H9 (cell line): ENCODE data around the gene ASMT. TPM values are rescaled to one million over a fixed set of nuclear protein-coding genes. Genes with fewer than 3 reads are reported as not detected.

Experiments
- DNase-seq: peaks from one replicate; pipeline ENCODE4 v3.0.0-alpha.2; 2017
- H2AFZ ChIP-seq: one replicate; pipeline ENCODE4 v1.6.1; 2013; ENCODE audit warnings: mild to moderate bottlenecking, low read length, control low read depth, moderate library complexity
- H2AK5ac ChIP-seq: 2 replicates; pipeline ENCODE4 v1.6.1; 2013; ENCODE audit warnings: low read length, control low read depth, mixed read lengths; ENCODE audit not compliant: insufficient read length
- H2BK120ac ChIP-seq: one replicate; pipeline ENCODE4 v1.6.1; 2013; ENCODE audit warnings: low read depth, mild to moderate bottlenecking, low read length, control low read depth, inconsistent platforms; ENCODE audit not compliant: poor library complexity, severe bottlenecking
- H2BK12ac ChIP-seq: 2 replicates; pipeline ENCODE4 v1.6.1; 2013; ENCODE audit warnings: low read length, control low read depth, mixed read lengths, low read depth; ENCODE audit not compliant: insufficient read length
- H2BK15ac ChIP-seq: 2 replicates; pipeline ENCODE4 v1.6.1; 2013; ENCODE audit warnings: low read depth, low read length, control low read depth
- H2BK20ac ChIP-seq: one replicate; pipeline ENCODE4 v1.6.1; 2013; ENCODE audit warnings: low read depth, mild to moderate bottlenecking, low read length, control low read depth, inconsistent platforms; ENCODE audit not compliant: poor library complexity, severe bottlenecking
- H2BK5ac ChIP-seq: 2 replicates; pipeline ENCODE4 v1.6.1; 2013; ENCODE audit warnings: low read length, control low read depth, mixed read lengths; ENCODE audit not compliant: insufficient read length
- H3K14ac ChIP-seq: 2 replicates; pipeline ENCODE4 v1.6.1; 2013; ENCODE audit warnings: low read length, control low read depth; ENCODE audit not compliant: insufficient read depth
- H3K18ac ChIP-seq: 2 replicates; pipeline ENCODE4 v1.6.1; 2013; ENCODE audit warnings: low read depth, mild to moderate bottlenecking, mixed read lengths, low read length, control low read depth; ENCODE audit not compliant: insufficient read length
- H3K23ac ChIP-seq: 2 replicates; pipeline ENCODE4 v1.6.1; 2013; ENCODE audit warnings: low read length, control low read depth, mixed read lengths, low read depth; ENCODE audit not compliant: insufficient read length
- H3K23me2 ChIP-seq: 2 replicates; pipeline ENCODE4 v1.6.1; 2013; ENCODE audit warnings: low read depth, mild to moderate bottlenecking, mixed read lengths, low read length, control low read depth; ENCODE audit not compliant: insufficient read length, poor library complexity, severe bottlenecking
- H3K27ac ChIP-seq: 2 replicates; pipeline ENCODE4 v1.5.1; 2013; ENCODE audit warnings: low read length, control low read depth, mixed read lengths, low read depth; ENCODE audit not compliant: insufficient read length
- H3K27me3 ChIP-seq: 2 replicates; pipeline ENCODE4 v1.6.1; 2013; ENCODE audit warnings: low read length, control low read depth, inconsistent platforms; ENCODE audit not compliant: insufficient read depth
- H3K4ac ChIP-seq: 2 replicates; pipeline ENCODE4 v1.6.1; 2013; ENCODE audit warnings: low read depth, mild to moderate bottlenecking, control low read depth, inconsistent platforms, low read length, moderate library complexity
- H3K4me1 ChIP-seq: 2 replicates; pipeline ENCODE4 v1.6.1; 2013; ENCODE audit warnings: low read length, control low read depth, inconsistent platforms; ENCODE audit not compliant: insufficient read depth
- H3K4me2 ChIP-seq: 2 replicates; pipeline ENCODE4 v1.6.1; 2013; ENCODE audit warnings: low read length, control low read depth, mixed read lengths; ENCODE audit not compliant: insufficient read length, insufficient read depth
- H3K56ac ChIP-seq: 2 replicates; pipeline ENCODE4 v1.6.1; 2013; ENCODE audit warnings: low read depth, mild to moderate bottlenecking, mixed read lengths, low read length, control low read depth; ENCODE audit not compliant: insufficient read length
- H3K79me1 ChIP-seq: 2 replicates; pipeline ENCODE4 v1.6.1; 2013; ENCODE audit warnings: low read depth, mild to moderate bottlenecking, moderate library complexity, low read length, control low read depth, inconsistent platforms; ENCODE audit not compliant: insufficient read depth, poor library complexity, severe bottlenecking
- H3K79me2 ChIP-seq: 2 replicates; pipeline ENCODE4 v1.6.1; 2013; ENCODE audit warnings: low read length, control low read depth, inconsistent platforms; ENCODE audit not compliant: insufficient read depth
- H3K9ac ChIP-seq: 2 replicates; pipeline ENCODE4 v1.6.1; 2013; ENCODE audit warnings: low read length, control low read depth, mixed read lengths; ENCODE audit not compliant: insufficient read length; ENCODE audit errors: extremely low read depth
- H3K9me3 ChIP-seq: one replicate; pipeline ENCODE4 v1.6.1; 2013; ENCODE audit warnings: low read depth, low read length, inconsistent platforms; ENCODE audit not compliant: control insufficient read depth
- H3T11ph ChIP-seq: one replicate; pipeline ENCODE4 v1.6.1; 2013; ENCODE audit warnings: mild to moderate bottlenecking, low read length, control low read depth, inconsistent platforms
- H4K20me1 ChIP-seq: one replicate; pipeline ENCODE4 v1.6.1; 2013; ENCODE audit not compliant: control insufficient read depth, insufficient read length, insufficient read depth
- H4K5ac ChIP-seq: 2 replicates; pipeline ENCODE4 v1.6.1; 2013; ENCODE audit warnings: low read depth, mild to moderate bottlenecking, mixed read lengths, low read length, control low read depth; ENCODE audit not compliant: insufficient read length
- H4K8ac ChIP-seq: replicated peaks from 2 replicates; pipeline ENCODE4 v1.6.1; 2013; ENCODE audit warnings: low read length, control low read depth, mixed read lengths, low read depth; ENCODE audit not compliant: insufficient read length
- H4K91ac ChIP-seq: 2 replicates; pipeline ENCODE4 v1.6.1; 2013; ENCODE audit warnings: low read depth, mild to moderate bottlenecking, moderate library complexity, mixed read lengths, low read length, control low read depth; ENCODE audit not compliant: insufficient read length
- H3K27ac Mint-ChIP-seq, 3 experiments: 2 replicates in 2 of 3; 3 replicates in 1 of 3; pipeline ENCODE4 v1.8.0; 2020 to 2021; ENCODE audit warnings: mixed read lengths in 3 of 3, mild to moderate bottlenecking in 1 of 3, moderate library complexity in 1 of 3
- H3K27me3 Mint-ChIP-seq: 2 replicates; pipeline ENCODE4 v1.8.0; 2021; ENCODE audit warnings: low read depth, mild to moderate bottlenecking, moderate library complexity, mixed read lengths
- H3K36me3 Mint-ChIP-seq, 3 experiments: 2 replicates in 2 of 3; 3 replicates in 1 of 3; pipeline ENCODE4 v1.8.0; 2020 to 2021; ENCODE audit warnings: low read depth in 3 of 3, mixed read lengths in 3 of 3; ENCODE audit not compliant: insufficient read depth in 1 of 3
- H3K4me1 Mint-ChIP-seq, 2 experiments: 2 replicates each; pipeline ENCODE4 v1.8.0; 2020; ENCODE audit warnings: mixed read lengths in 2 of 2
- H3K4me3 Mint-ChIP-seq, 2 experiments: 2 replicates in 1 of 2; 3 replicates in 1 of 2; pipeline ENCODE4 v1.8.0; 2020 to 2021; ENCODE audit warnings: mild to moderate bottlenecking in 2 of 2, mixed read lengths in 2 of 2, moderate library complexity in 1 of 2
- H3K9me3 Mint-ChIP-seq, 2 experiments: 2 replicates in 1 of 2; 3 replicates in 1 of 2; pipeline ENCODE4 v1.8.0; 2020; ENCODE audit warnings: mild to moderate bottlenecking in 2 of 2, mixed read lengths in 2 of 2, moderate library complexity in 1 of 2
- CTCF ChIP-seq: fragments of 200-600 bp; sonication (generic); conservative IDR thresholded peaks from 3 replicates; pipeline ENCODE4 v1.8.0; 2021; ENCODE audit warnings: antibody characterized with exemption, mild to moderate bottlenecking
- WGBS: extraction: QIAGEN DNeasy Blood & Tissue Kit; methylation state at CpG from one replicate; pipeline ENCODE4 v1.1.7; 2013; ENCODE audit warnings: missing lambda C conversion rate, low lambda C conversion rate, mixed read lengths; ENCODE audit not compliant: insufficient read length; ENCODE audit errors: extremely low coverage; 5-methylcytosine and 5-hydroxymethylcytosine counted together
- total RNA-seq: library from RNA; stranded (reverse); gene quantifications from 2 replicates; pipeline ENCODE4 v1.2.1, GENCODE V29; 2021

The ASMT gene
- total RNA-seq, 1 experiment from 2014 or later: 1.4 TPM

DNA sequence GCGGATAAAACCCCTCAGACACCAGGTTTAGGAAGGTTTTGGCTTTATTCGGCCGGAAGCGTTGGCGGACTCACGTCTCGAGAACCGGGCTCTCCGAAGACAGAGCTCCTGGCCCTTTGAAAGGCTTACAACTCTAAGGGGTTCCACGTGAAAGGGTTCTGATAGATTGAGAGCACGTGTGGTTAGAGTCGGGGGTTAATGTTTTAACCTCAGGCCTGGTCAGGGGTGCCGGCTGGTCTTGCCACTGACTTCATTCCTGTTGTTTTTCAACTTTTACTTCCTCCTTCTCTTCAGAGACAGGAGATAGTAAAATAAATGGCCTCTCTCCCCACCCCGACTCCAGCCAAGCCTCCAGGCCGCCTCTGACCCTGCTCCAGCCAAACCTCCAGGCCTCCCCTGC is 4.7 kb upstream of the ASMT start:
- H3K27ac Mint-ChIP-seq: peak overlapping the region; percentile 59 to 82 (median 77); a peak in 4 of 7 replicates
- Histone ChIP-seq H3K4me1 (no peaks in the 10 kb centered on the region), H2AK5ac (no peak overlapping the region), H2BK5ac (no peak overlapping the region), H3K23ac (no peak overlapping the region), H2BK120ac (no peak overlapping the region), H3T11ph (no peak overlapping the region), H3K79me1 (no peaks in the 10 kb centered on the region), H3K27me3 (no peaks in the 10 kb centered on the region), H2AFZ (no peak overlapping the region), H4K91ac (no peak overlapping the region), H3K9ac (no peak overlapping the region), H3K14ac (no peak overlapping the region), H2BK20ac (no peak overlapping the region), H3K27ac (no peak overlapping the region), H4K20me1 (no peaks in the 10 kb centered on the region), H3K23me2 (no peaks in the 10 kb centered on the region), H2BK15ac (no peak overlapping the region), H3K18ac (no peak overlapping the region), H3K4ac (no peak overlapping the region; the same call in 1 of the 2 replicates), H2BK12ac (no peak overlapping the region), H3K56ac (no peak overlapping the region), H4K8ac (no peak overlapping the region), H3K9me3 (no peaks in the 10 kb centered on the region), H3K79me2 (no peaks in the 10 kb centered on the region), H3K4me2 (no peak overlapping the region), H4K5ac (no peak overlapping the region)
- WGBS: no CpG with 5 or more reads among the region's 15 CpGs
- H3K27me3 Mint-ChIP-seq: peaks cover 4% of the 10 kb centered on the region
- 0 out of 7 replicates have a peak, but pooled peaks cover 0 to 3% (median 0%) of the 10 kb centered on the region in 3 experiments for H3K36me3 Mint-ChIP-seq
- H3K9me3 Mint-ChIP-seq: no peaks in the 10 kb centered on the region; a peak in 1 of 5 replicates
- TF ChIP-seq CTCF: no peak
- peaks cover 6% of the 10 kb centered on the region in 2 experiments for H3K4me1 Mint-ChIP-seq
- DNase-seq: no peak
- no peak overlapping the region for H3K4me3 Mint-ChIP-seq
